Skin of body (tissue), 2 donors: ENCODE measurements around the gene INTS11. TPM values are rescaled to one million over a fixed set of nuclear protein-coding genes. Genes with fewer than 3 reads are reported as not detected.
"Not testable (repeated sequence)": the region's sequence is repeated elsewhere in the genome, so short reads cannot be mapped to it uniquely, and the experiment has no call there.

Source experiments
- DNase-seq: peaks from one replicate; lab custom pipeline; 2025; lab: John Stamatoyannopoulos, UW
- total RNA-seq: library from RNA; depleted of rRNA; stranded (reverse); fragments of >200 nt; gene quantifications from one replicate; pipeline ENCODE4 v1.2.3, GENCODE V29; 2014

The INTS11 gene
- total RNA-seq: 48.7 TPM

DNA sequence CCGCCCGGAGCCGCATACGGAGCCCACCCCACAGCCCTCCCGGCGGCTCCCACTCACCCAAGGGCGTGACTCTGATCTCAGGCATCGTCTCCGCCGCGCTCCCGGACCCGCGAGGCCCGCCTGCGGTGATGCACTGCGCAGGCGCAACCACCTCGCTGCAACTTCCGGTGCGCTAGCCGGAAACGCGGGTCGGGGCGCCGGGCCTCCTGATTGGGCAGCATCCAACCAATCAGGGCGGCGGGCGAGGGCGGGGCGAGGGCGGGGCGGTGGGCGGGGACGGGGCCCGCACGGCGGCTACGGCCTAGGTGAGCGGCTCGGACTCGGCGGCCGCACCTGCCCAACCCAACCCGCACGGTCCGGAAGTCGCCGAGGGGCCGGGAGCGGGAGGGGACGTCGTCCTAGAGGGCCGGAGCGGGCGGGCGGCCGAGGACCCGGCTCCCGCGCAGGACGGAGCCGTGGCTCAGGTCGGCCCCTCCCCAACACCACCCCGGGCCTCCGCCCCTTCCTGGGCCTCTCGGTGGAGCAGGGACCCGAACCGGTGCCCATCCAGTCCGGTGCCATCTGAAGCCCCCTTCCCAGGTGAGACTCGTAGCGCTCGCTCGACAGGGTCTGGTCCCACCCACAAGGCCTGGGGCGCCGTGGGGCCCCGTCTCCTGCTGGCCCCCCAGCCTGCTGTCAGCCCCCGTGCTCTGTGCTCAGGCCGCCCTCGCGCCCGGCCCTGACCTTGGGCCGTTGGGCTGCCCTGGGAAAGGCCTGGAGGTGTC lies at the start of gene INTS11, which contains the start of gene CPTP:
TSS of gene INTS11 (minus strand) at position 137 of the 764 bp plus-strand sequence. CDS start at position 85, 52 bp downstream.
TSS of gene CPTP (plus strand) at position 279 of the 764 bp plus-strand sequence. CDS start 2,109 bp downstream, outside the sequence.
- peak; percentile 68 for DNase-seq

- DNase-seq: no peak
Observed at GRCh38 chr1:1373815-1374588, 49.5 kb upstream of the INTS11 start.

- no peak for DNase-seq
Observed at GRCh38 chr1:1373051-1373814, 48.8 kb upstream of the INTS11 start.

DNA sequence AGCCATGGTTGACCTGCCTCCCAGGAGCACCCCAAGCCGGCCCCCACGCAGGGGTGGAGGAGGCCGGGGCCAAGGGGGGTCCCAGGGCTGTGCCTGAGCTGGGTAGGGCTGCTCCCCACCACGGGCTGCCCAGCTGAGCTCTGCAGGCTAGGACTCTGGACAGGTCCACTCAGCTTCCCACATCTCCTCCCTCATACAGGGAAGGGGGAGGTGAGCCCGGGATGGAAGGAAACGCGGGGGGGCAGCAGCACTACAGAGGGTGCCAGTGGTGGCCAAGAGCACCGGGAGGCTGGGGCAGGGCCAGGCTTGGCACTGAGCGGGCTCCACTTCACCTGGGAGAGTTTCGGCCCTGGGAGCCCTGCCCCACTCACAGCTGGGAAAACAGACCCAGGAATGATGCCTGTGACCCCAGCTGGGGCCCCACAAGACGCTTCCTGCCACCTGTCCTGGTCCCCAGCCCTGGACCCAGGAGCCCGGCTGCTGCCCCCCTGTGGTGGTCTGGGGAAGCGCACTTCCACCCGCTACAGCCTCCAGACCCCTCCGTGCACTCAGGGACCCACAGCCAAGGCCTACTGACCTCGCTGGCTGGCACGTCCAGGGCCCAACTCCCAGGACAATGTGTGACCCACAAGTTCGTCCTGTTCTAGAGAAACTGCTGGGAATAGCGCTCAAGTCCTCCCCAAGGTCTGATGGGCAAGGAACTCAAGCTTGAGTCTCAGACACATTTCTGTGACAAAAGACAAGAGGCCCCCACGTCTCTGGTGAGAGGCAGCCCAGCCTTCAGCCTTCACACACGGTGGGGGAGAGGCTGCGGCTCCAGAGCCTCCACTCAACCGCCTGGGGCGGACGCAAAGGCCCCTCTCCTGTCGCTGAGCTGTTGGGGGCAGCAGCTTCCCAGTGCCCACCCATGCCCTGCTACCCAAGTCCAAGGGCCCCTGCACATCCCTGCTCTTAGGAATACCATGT lies 47.6 kb upstream of the INTS11 start:
- DNase-seq: no peak

DNA sequence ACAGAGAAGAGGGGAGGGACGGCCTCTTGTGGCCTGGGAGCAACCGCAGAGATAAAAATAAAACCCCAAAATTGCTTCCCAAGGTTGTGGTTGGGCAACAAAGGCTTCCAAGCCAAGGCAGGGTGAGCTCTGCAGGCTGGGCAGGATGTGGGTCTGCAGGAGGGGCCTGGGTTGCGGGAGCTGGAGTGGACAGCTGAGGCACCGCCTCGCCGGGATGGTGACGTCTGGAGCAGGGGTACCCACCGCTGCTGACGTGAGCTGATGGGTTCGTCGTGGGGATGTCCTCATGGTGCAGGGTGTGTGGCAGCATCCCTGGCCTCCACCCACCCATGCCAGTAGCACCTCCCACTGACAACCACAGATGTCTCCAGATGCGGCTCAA lies 46.9 kb upstream of the INTS11 start:
- DNase-seq: no peak

DNA sequence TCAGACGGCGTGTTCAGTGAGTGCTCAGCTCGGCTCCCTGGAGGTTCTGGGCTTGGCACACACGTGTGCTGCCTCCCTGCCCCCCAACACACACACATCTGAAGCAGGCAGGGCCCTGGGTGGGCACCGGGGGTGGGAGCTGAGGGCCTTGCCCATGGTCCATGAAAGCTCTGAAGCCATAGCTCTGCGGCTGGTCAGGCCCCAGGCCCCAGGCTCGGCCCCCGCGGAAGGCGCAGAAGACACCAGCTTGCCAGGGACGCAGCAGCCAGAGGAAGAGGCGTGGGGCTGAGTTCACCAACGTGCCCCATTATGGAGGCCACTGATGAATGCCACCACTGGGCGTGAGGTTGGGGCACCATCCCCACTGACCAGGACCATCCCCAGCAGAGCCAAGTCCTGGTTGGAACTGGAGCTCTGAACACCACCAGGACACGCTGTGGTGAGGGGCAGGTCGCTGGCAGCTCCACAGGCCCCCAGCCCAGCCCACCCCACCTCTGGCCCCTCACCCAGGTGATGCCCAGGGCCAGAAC lies 46.4 kb upstream of the INTS11 start:
- DNase-seq: no peak

GRCh38 chr1:1370094-1370493 lies 45.6 kb upstream of the INTS11 start:
- DNase-seq: not testable (repeated sequence)

- no peak for DNase-seq
Observed at GRCh38 chr1:1367315-1367714, 42.9 kb upstream of the INTS11 start.

GRCh38 chr1:1366699-1367066 lies 42.2 kb upstream of the INTS11 start:
- no peak for DNase-seq

GRCh38 chr1:1365875-1366698 lies 41.6 kb upstream of the INTS11 start:
- DNase-seq: no peak

DNA sequence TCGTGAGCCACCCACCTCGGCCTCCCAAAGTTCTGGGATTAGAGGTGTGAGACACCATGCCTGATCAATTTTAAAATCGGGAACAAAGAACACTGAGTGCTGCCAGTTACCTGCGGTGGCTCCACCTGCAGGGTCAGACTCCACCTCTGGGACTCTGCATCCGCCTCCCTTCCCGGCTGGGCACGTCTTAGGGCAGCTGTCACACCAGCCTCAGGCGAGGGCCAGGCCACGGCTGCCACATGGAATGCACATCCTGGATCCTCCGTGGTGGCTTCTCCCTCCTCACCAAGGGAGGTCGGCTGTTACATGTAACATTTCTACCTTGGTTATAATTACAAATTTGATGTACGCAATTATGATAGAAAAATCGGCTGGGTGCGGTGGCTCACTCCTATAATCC lies 39.8 kb upstream of the INTS11 start:
- no peak for DNase-seq

GRCh38 chr1:1361982-1362423 lies 37.5 kb upstream of the INTS11 start:
- DNase-seq: peak; percentile 31

GRCh38 chr1:1361233-1361981 lies 36.9 kb upstream of the INTS11 start:
- DNase-seq: no peak

- DNase-seq: peak; percentile 39
Observed at GRCh38 chr1:1360506-1361169, 36.2 kb upstream of the INTS11 start.

- peak; percentile 23 for DNase-seq
Observed at GRCh38 chr1:1359664-1360468, 35.4 kb upstream of the INTS11 start.

- DNase-seq: no peak
Observed at GRCh38 chr1:1359308-1359663, 34.8 kb upstream of the INTS11 start.
